COR-L47 (cell line): ENCODE measurements around the gene FAM193A.
"Not testable (repeated sequence)": the region's sequence is repeated elsewhere in the genome, so short reads cannot be mapped to it uniquely, and the experiment has no call there.

ENCODE experiments used
- DNase-seq: peaks from one replicate; lab custom pipeline; 2025; lab: John Stamatoyannopoulos, UW

FAM193A gene

GRCh38 chr4:2576290-2576689, 39.8 kb downstream of the FAM193A start:
- no peak for DNase-seq

- no peak for DNase-seq
These were observed 41.7 kb downstream of the FAM193A start for GRCh38 chr4:2578106-2578505.

- no peak for DNase-seq
These were observed 43.5 kb downstream of the FAM193A start for GRCh38 chr4:2579910-2580309.

GRCh38 chr4:2583092-2583491, 46.6 kb downstream of the FAM193A start:
- DNase-seq, result no peak

GRCh38 chr4:2583517-2583916, 47.1 kb downstream of the FAM193A start:
- no peak for DNase-seq

GRCh38 chr4:2586502-2586901, 50.1 kb downstream of the FAM193A start:
- DNase-seq, result no peak

GRCh38 chr4:2587213-2587823, 50.9 kb downstream of the FAM193A start:
- no peak for DNase-seq

GRCh38 chr4:2588259-2588658, 51.8 kb downstream of the FAM193A start:
- no peak for DNase-seq

- no peak for DNase-seq
These were observed 54.7 kb downstream of the FAM193A start for GRCh38 chr4:2591189-2591588.

- not testable (repeated sequence) for DNase-seq
These were observed 55.6 kb downstream of the FAM193A start for GRCh38 chr4:2592014-2592413.

GRCh38 chr4:2592572-2592971, 56.1 kb downstream of the FAM193A start:
- no peak for DNase-seq

GRCh38 chr4:2593003-2593402, 56.6 kb downstream of the FAM193A start:
- no peak for DNase-seq

- no peak for DNase-seq
These were observed 59.0 kb downstream of the FAM193A start for GRCh38 chr4:2595436-2595835.

GRCh38 chr4:2595952-2596552, 59.6 kb downstream of the FAM193A start:
- no peak for DNase-seq

- DNase-seq, result no peak
These were observed 60.2 kb downstream of the FAM193A start for GRCh38 chr4:2596611-2597010.

- DNase-seq, result no peak
These were observed 62.3 kb downstream of the FAM193A start for GRCh38 chr4:2598511-2599303.

- DNase-seq, result no peak
These were observed 62.8 kb downstream of the FAM193A start for GRCh38 chr4:2599304-2599654.

- DNase-seq, result no peak
These were observed 64.4 kb downstream of the FAM193A start for GRCh38 chr4:2600878-2601277.

GRCh38 chr4:2604614-2605013, 68.2 kb downstream of the FAM193A start:
- no peak for DNase-seq

- no peak for DNase-seq
These were observed 70.6 kb downstream of the FAM193A start for GRCh38 chr4:2606960-2607506.

- DNase-seq, result no peak
These were observed 71.4 kb downstream of the FAM193A start for GRCh38 chr4:2607822-2608221.

GRCh38 chr4:2608291-2608690, 71.8 kb downstream of the FAM193A start:
- no peak for DNase-seq

GRCh38 chr4:2615821-2616220, 79.4 kb downstream of the FAM193A start:
- no peak for DNase-seq
